WTC11 (cell line): ENCODE measurements around the gene GPI. TPM values are rescaled to one million over a fixed set of nuclear protein-coding genes. Genes with fewer than 3 reads are reported as not detected.

Source experiments
- ATAC-seq: fragments of 200-7000 bp; cut with Tn5 transposase; 2 replicates; pipeline ENCODE4 v1.10.0; 2021; ENCODE audit warnings: mild to moderate bottlenecking, moderate library complexity
- CTCF ChIA-PET: fragments of 300-600 bp; sonication (Branson Sonifier 250); formaldehyde crosslinking; loops from one replicate; lab custom pipeline; 2021; ENCODE audit warnings: antibody characterized with exemption; lab: Charles Lee
- POLR2A ChIA-PET: fragments of 350-600 bp; sonication (Branson Sonifier 250); formaldehyde crosslinking; loops from one replicate; lab custom pipeline; 2021; ENCODE audit warnings: antibody characterized with exemption; lab: Charles Lee
- DNase-seq: peaks from one replicate; pipeline ENCODE4 v3.0.0; 2021; ENCODE audit warnings: low spot score
- H3K27ac Mint-ChIP-seq: 2 replicates; pipeline ENCODE4 v1.8.0; 2021; ENCODE audit warnings: mixed read lengths
- H3K27me3 Mint-ChIP-seq: 2 replicates; pipeline ENCODE4 v1.8.0; 2021; ENCODE audit warnings: low read depth, mild to moderate bottlenecking, moderate library complexity, mixed read lengths
- H3K36me3 Mint-ChIP-seq: 2 replicates; pipeline ENCODE4 v1.8.0; 2021; ENCODE audit warnings: mixed read lengths
- H3K4me1 Mint-ChIP-seq: 2 replicates; pipeline ENCODE4 v1.8.0; 2022; ENCODE audit warnings: mixed read lengths
- H3K4me3 Mint-ChIP-seq: 2 replicates; pipeline ENCODE4 v1.8.0; 2021; ENCODE audit warnings: mild to moderate bottlenecking, moderate library complexity, mixed read lengths
- H3K9me3 Mint-ChIP-seq: 2 replicates; pipeline ENCODE4 v1.8.0; 2021; ENCODE audit warnings: mixed read lengths
- AR ChIP-seq: fragments of 250-450 bp; sonication (Bioruptor Pico); IDR thresholded peaks from 2 replicates; pipeline ENCODE4 v1.9.0; 2021; ENCODE audit warnings: mild to moderate bottlenecking
- ATF2 ChIP-seq: sonication (generic); formaldehyde crosslinking; IDR thresholded peaks from 2 replicates; pipeline ENCODE4 v1.8.1; 2022; ENCODE audit warnings: low read depth, missing genetic modification reagents, borderline replicate concordance
- ATF6 ChIP-seq: sonication (generic); formaldehyde crosslinking; IDR thresholded peaks from 2 replicates; pipeline ENCODE4 v1.8.1; 2023; ENCODE audit warnings: mild to moderate bottlenecking, missing genetic modification reagents
- CBFB ChIP-seq: sonication (generic); formaldehyde crosslinking; IDR thresholded peaks from 2 replicates; pipeline ENCODE4 v1.8.1; 2022; ENCODE audit warnings: mild to moderate bottlenecking, low read depth, missing genetic modification reagents
- CTCF ChIP-seq: fragments of 200-600 bp; IDR thresholded peaks from 2 replicates; pipeline ENCODE4 v1.8.0; 2022; ENCODE audit warnings: antibody characterized with exemption
- FOXP4 ChIP-seq: sonication (generic); formaldehyde crosslinking; IDR thresholded peaks from 2 replicates; pipeline ENCODE4 v1.8.0; 2022; ENCODE audit warnings: mild to moderate bottlenecking, missing genetic modification reagents
- JUN ChIP-seq: sonication (generic); formaldehyde crosslinking; IDR thresholded peaks from 2 replicates; pipeline ENCODE4 v1.8.0; 2023; ENCODE audit warnings: mild to moderate bottlenecking, missing genetic modification reagents
- MYBL2 ChIP-seq: sonication (generic); formaldehyde crosslinking; IDR thresholded peaks from 2 replicates; pipeline ENCODE4 v1.8.1; 2023; ENCODE audit warnings: mild to moderate bottlenecking, moderate library complexity, missing genetic modification reagents
- NFE2L1 ChIP-seq: sonication (generic); formaldehyde crosslinking; IDR thresholded peaks from 2 replicates; pipeline ENCODE4 v1.8.1; 2023; ENCODE audit warnings: missing genetic modification reagents
- ZNF121 ChIP-seq: sonication (generic); formaldehyde crosslinking; IDR thresholded peaks from 2 replicates; pipeline ENCODE4 v1.8.0; 2023; ENCODE audit warnings: missing genetic modification reagents
- ZNF396 ChIP-seq: fragments of 250-450 bp; sonication (Bioruptor Pico); IDR thresholded peaks from 2 replicates; pipeline ENCODE4 v1.8.0; 2021; ENCODE audit warnings: mild to moderate bottlenecking, moderate library complexity, borderline replicate concordance
- ZNF671 ChIP-seq: fragments of 250-450 bp; sonication (Bioruptor Pico); IDR thresholded peaks from 2 replicates; pipeline ENCODE4 v1.8.0; 2021; ENCODE audit warnings: mild to moderate bottlenecking
- ZSCAN18 ChIP-seq: fragments of 250-450 bp; sonication (Bioruptor Pico); IDR thresholded peaks from 2 replicates; pipeline ENCODE4 v2.1.2; 2022; ENCODE audit warnings: mild to moderate bottlenecking, moderate library complexity
- total RNA-seq: library from RNA; stranded (reverse); gene quantifications from 3 replicates; pipeline ENCODE4 v1.2.3, GENCODE V29; 2021
- TF ChIP-seq, protein P1 (sequence below): fragments of 250-450 bp; sonication (Bioruptor Pico); IDR thresholded peaks from 2 replicates; pipeline ENCODE4 v1.9.0; 2021; ENCODE audit warnings: mild to moderate bottlenecking, borderline replicate concordance
- TF ChIP-seq, protein P2 (sequence below): fragments of 250-450 bp; sonication (Bioruptor Pico); IDR thresholded peaks from 2 replicates; pipeline ENCODE4 v1.8.0; 2021; ENCODE audit warnings: mild to moderate bottlenecking

The GPI gene
- total RNA-seq, 1 experiment from 2014 or later = 389 TPM

GRCh38 chr19:34370983-34371382, 6.0 kb downstream of the GPI start (continued):
- TF ChIP-seq CTCF = no peak

DNA sequence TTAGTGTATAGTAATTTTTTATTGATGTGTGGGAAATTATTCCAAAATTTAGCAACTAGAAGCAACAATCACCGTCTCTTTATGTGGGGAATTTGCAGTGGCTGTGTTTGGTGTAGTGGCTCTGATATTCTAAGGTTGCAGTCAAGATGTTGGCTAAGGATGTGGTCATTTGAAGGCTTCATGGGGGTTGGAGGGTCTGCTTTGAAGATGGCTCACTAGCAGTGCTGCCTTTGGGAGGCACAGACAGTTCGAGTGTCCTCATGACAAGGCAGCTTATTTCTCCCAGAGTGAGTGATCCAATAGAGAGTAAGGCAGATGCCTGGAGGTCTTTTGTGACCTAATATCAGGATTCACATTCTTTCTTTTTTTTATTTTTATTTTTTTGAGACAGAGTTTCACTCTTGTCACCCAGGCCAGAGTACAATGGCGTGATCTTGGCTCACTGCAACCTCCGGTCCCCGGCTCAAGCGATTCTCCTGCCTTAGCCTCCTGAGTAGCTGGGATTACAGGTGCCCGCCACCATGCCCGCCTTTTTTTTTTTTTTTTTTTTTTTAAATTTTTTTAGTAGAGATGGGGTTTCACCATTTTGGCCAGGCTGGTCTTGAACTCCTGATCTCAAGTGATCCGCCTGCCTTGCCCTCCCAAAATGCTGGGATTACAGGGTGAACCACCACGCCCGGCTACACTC, 8.7 kb downstream of the GPI start:
- CTCF ChIA-PET = interaction anchor here (1.1 kb wide), 1 partner anchor 596 kb away, joined by 3 read pairs; no protein-coding TSS in a partner anchor
- Mint-ChIP-seq H3K4me3 (no peak overlapping the region), H3K36me3 (peaks cover 62% of the 10 kb centered on the region), H3K27ac (peak overlapping the region; percentile 41; the same call in 1 of the 2 replicates), H3K27me3 (no peaks in the 10 kb centered on the region), H3K9me3 (no peaks in the 10 kb centered on the region), H3K4me1 (no peaks in the 10 kb centered on the region)
- POLR2A ChIA-PET = interaction anchor here (1.0 kb wide), 1 partner anchor 11 kb away, joined by 4 read pairs; no protein-coding TSS in a partner anchor
- no peak for DNase-seq
- TF ChIP-seq ATF2 (CRISPR knock-in tag) (no peak), NFE2L1 (CRISPR knock-in tag) (no peak), ZNF671 (CRISPR knock-in tag) (no peak), CBFB (CRISPR knock-in tag) (no peak), ATF6 (no peak), ZNF396 (no peak)
- TF ChIP-seq, protein P1, sequence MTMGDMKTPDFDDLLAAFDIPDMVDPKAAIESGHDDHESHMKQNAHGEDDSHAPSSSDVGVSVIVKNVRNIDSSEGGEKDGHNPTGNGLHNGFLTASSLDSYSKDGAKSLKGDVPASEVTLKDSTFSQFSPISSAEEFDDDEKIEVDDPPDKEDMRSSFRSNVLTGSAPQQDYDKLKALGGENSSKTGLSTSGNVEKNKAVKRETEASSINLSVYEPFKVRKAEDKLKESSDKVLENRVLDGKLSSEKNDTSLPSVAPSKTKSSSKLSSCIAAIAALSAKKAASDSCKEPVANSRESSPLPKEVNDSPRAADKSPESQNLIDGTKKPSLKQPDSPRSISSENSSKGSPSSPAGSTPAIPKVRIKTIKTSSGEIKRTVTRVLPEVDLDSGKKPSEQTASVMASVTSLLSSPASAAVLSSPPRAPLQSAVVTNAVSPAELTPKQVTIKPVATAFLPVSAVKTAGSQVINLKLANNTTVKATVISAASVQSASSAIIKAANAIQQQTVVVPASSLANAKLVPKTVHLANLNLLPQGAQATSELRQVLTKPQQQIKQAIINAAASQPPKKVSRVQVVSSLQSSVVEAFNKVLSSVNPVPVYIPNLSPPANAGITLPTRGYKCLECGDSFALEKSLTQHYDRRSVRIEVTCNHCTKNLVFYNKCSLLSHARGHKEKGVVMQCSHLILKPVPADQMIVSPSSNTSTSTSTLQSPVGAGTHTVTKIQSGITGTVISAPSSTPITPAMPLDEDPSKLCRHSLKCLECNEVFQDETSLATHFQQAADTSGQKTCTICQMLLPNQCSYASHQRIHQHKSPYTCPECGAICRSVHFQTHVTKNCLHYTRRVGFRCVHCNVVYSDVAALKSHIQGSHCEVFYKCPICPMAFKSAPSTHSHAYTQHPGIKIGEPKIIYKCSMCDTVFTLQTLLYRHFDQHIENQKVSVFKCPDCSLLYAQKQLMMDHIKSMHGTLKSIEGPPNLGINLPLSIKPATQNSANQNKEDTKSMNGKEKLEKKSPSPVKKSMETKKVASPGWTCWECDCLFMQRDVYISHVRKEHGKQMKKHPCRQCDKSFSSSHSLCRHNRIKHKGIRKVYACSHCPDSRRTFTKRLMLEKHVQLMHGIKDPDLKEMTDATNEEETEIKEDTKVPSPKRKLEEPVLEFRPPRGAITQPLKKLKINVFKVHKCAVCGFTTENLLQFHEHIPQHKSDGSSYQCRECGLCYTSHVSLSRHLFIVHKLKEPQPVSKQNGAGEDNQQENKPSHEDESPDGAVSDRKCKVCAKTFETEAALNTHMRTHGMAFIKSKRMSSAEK (CRISPR knock-in tag) = no peak
- TF ChIP-seq, protein P2, sequence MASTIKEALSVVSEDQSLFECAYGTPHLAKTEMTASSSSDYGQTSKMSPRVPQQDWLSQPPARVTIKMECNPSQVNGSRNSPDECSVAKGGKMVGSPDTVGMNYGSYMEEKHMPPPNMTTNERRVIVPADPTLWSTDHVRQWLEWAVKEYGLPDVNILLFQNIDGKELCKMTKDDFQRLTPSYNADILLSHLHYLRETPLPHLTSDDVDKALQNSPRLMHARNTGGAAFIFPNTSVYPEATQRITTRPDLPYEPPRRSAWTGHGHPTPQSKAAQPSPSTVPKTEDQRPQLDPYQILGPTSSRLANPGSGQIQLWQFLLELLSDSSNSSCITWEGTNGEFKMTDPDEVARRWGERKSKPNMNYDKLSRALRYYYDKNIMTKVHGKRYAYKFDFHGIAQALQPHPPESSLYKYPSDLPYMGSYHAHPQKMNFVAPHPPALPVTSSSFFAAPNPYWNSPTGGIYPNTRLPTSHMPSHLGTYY = no peak
- ATAC-seq = no peak

DNA sequence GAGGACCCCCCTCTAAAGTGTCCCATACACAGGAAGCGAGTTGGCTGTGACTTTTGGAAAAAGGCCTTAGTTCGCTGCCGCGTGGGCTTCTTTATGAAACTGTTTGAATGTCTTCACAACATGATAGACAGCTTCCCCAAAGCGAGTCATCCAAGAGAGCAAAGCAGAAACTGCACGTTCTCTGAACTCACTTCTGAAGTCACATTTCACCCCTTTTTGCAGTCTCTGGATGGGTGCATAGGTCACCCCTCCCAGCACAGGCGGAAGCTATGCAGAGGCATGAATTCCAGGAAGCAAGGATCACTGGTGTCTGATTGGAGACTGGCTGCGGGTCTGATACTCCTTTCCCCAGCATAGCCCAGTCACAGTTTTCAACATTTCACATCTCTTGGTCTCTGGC, 10.6 kb downstream of the GPI start:
- H3K36me3 Mint-ChIP-seq = peaks cover 59% of the 10 kb centered on the region
- H3K9me3 Mint-ChIP-seq = no peaks in the 10 kb centered on the region
- no peak for ATAC-seq
- H3K27me3 Mint-ChIP-seq = no peaks in the 10 kb centered on the region
- CTCF ChIA-PET = no interaction called here
- H3K27ac Mint-ChIP-seq = peak overlapping the region; percentile 36
- DNase-seq = no peak
- H3K4me3 Mint-ChIP-seq = no peak overlapping the region
- no peaks in the 10 kb centered on the region for H3K4me1 Mint-ChIP-seq
- POLR2A ChIA-PET = no interaction called here
- no peak for TF ChIP-seq MYBL2
- no peak for TF ChIP-seq JUN (CRISPR knock-in tag)
- TF ChIP-seq ZSCAN18 (CRISPR knock-in tag) = no peak
- TF ChIP-seq FOXP4 = no peak
- TF ChIP-seq ZNF121 (CRISPR knock-in tag) = no peak
- TF ChIP-seq AR (CRISPR knock-in tag) = no peak
